Measurements from ENCODE around the gene PGR.

PGR gene

DNA sequence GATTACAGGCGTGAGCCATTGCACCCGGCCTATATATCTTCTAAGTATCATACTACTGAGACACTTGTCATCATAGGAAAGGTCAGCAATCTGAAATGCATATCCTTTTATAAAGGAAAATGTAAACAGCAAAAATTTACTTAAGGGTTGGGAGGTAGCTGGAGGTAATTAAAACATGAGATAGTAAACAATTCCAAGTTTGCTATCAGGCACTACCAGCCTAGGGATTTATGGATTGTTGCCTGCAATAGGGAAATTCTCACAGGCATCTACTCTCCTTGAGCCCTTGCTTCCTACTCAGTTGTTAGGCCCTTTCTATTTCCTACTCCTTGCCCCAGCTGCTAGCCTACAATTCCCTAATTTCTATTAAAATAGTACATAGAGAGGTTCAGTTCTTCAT, 16.1 kb downstream of the PGR start:
- H3K27me3 Mint-ChIP-seq, result no peaks in the 10 kb centered on the region
- H3K36me3 Mint-ChIP-seq (ENCODE audit: insufficient read depth), result no peaks in the 10 kb centered on the region
- no peak overlapping the region for H3K27ac Mint-ChIP-seq
- no peak for ATAC-seq (replicated peaks)
- H3K4me3 Mint-ChIP-seq, result no peak overlapping the region
- DNase-seq, result no peak
- H3K9me3 Mint-ChIP-seq, result peaks cover 6 to 25% of the 10 kb centered on the region in 2 donors
- no peaks in the 10 kb centered on the region for H3K4me1 Mint-ChIP-seq (ENCODE audit: low read depth in 2 of 2)

GRCh38 chr11:101104716-101105115, 24.9 kb downstream of the PGR start:
- Mint-ChIP-seq H3K36me3 (ENCODE audit: insufficient read depth) (no peaks in the 10 kb centered on the region), H3K27ac (no peak overlapping the region), H3K4me3 (no peak overlapping the region), H3K9me3 (peaks cover 6 to 9% of the 10 kb centered on the region in 2 donors), H3K4me1 (ENCODE audit: low read depth in 2 of 2) (no peaks in the 10 kb centered on the region), H3K27me3 (no peaks in the 10 kb centered on the region)
- ATAC-seq (replicated peaks), result no peak
- no peak for DNase-seq

- Mint-ChIP-seq H3K4me3 (no peak overlapping the region), H3K4me1 (ENCODE audit: low read depth in 2 of 2) (no peaks in the 10 kb centered on the region), H3K36me3 (ENCODE audit: insufficient read depth) (no peaks in the 10 kb centered on the region), H3K9me3 (peaks cover 6 to 9% of the 10 kb centered on the region in 2 donors), H3K27ac (no peak overlapping the region), H3K27me3 (no peaks in the 10 kb centered on the region)
- no peak for ATAC-seq (replicated peaks)
- DNase-seq, result no peak
Observed at GRCh38 chr11:101103433-101103832, 26.2 kb downstream of the PGR start.

- Mint-ChIP-seq H3K36me3 (ENCODE audit: insufficient read depth) (no peaks in the 10 kb centered on the region), H3K27me3 (no peaks in the 10 kb centered on the region), H3K9me3 (peaks cover 7 to 9% of the 10 kb centered on the region in 2 donors), H3K27ac (no peak overlapping the region), H3K4me1 (ENCODE audit: low read depth in 2 of 2) (no peaks in the 10 kb centered on the region), H3K4me3 (no peak overlapping the region)
- DNase-seq, result no peak
- ATAC-seq (replicated peaks), result no peak
Observed at GRCh38 chr11:101100601-101101000, 29.0 kb downstream of the PGR start.

- H3K27me3 Mint-ChIP-seq, result no peaks in the 10 kb centered on the region
- DNase-seq (no peak), ATAC-seq (replicated peaks) (no peak)
- no peak overlapping the region for H3K27ac Mint-ChIP-seq
- H3K36me3 Mint-ChIP-seq (ENCODE audit: insufficient read depth), result no peaks in the 10 kb centered on the region
- no peak overlapping the region for H3K4me3 Mint-ChIP-seq
- H3K4me1 Mint-ChIP-seq (ENCODE audit: low read depth in 2 of 2), result no peaks in the 10 kb centered on the region
- peaks cover 9 to 10% of the 10 kb centered on the region in 2 donors for H3K9me3 Mint-ChIP-seq
Observed at GRCh38 chr11:101096036-101096704, 33.4 kb downstream of the PGR start.

GRCh38 chr11:101091781-101092180, 37.8 kb downstream of the PGR start:
- Mint-ChIP-seq H3K4me3 (no peak overlapping the region), H3K27ac (no peak overlapping the region), H3K9me3 (peaks cover 12 to 16% of the 10 kb centered on the region in 2 donors), H3K4me1 (ENCODE audit: low read depth in 2 of 2) (no peaks in the 10 kb centered on the region), H3K27me3 (no peaks in the 10 kb centered on the region), H3K36me3 (ENCODE audit: insufficient read depth) (no peaks in the 10 kb centered on the region)
- DNase-seq, result no peak
- ATAC-seq (replicated peaks), result no peak

GRCh38 chr11:101090679-101091270, 38.8 kb downstream of the PGR start:
- H3K4me3 Mint-ChIP-seq, result no peak overlapping the region
- no peaks in the 10 kb centered on the region for H3K36me3 Mint-ChIP-seq (ENCODE audit: insufficient read depth)

DNA sequence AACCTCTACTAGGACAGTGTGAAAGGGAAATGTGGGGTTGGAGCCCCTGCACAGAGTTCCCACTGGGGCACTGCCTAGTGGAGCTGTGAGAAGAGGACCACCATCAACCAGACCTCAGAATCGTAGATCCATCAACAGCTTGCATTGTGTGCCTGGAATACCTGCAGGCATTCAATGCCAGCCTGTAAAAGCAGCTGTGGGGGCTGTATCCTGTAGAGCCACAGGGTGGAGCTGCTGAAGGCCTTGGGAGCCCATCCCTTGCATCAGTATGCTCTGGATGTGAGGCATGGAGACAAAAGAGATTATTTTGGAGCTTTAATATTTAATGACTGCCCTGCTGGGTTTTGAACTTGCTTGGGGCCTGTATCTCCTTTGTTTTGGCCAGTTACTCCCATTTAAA, 46.3 kb downstream of the PGR start:
- ATAC-seq (replicated peaks), result no peak
- no peak for DNase-seq
- Mint-ChIP-seq H3K9me3 (peaks cover 7 to 27% of the 10 kb centered on the region in 2 donors), H3K4me3 (no peak overlapping the region), H3K27me3 (no peaks in the 10 kb centered on the region), H3K36me3 (ENCODE audit: insufficient read depth) (no peaks in the 10 kb centered on the region), H3K4me1 (ENCODE audit: low read depth in 2 of 2) (no peaks in the 10 kb centered on the region), H3K27ac (no peak overlapping the region)

More at GRCh38 chr11:101090679-101091270, 38.8 kb downstream of the PGR start:
- ATAC-seq (replicated peaks), result no peak
- Mint-ChIP-seq H3K4me1 (ENCODE audit: low read depth in 2 of 2) (no peaks in the 10 kb centered on the region), H3K9me3 (peaks cover 11 to 19% of the 10 kb centered on the region in 2 donors), H3K27me3 (no peaks in the 10 kb centered on the region), H3K27ac (no peak overlapping the region)
- DNase-seq, result no peak

- H3K27ac Mint-ChIP-seq, result no peak overlapping the region
- no peaks in the 10 kb centered on the region for H3K36me3 Mint-ChIP-seq (ENCODE audit: insufficient read depth)
- ATAC-seq (replicated peaks), result no peak
- peaks cover 7 to 27% of the 10 kb centered on the region in 2 donors for H3K9me3 Mint-ChIP-seq
- no peaks in the 10 kb centered on the region for H3K27me3 Mint-ChIP-seq
- no peak overlapping the region for H3K4me3 Mint-ChIP-seq
- H3K4me1 Mint-ChIP-seq (ENCODE audit: low read depth in 2 of 2), result no peaks in the 10 kb centered on the region
- DNase-seq, result no peak
Observed at GRCh38 chr11:101082813-101083212, 46.8 kb downstream of the PGR start.

DNA sequence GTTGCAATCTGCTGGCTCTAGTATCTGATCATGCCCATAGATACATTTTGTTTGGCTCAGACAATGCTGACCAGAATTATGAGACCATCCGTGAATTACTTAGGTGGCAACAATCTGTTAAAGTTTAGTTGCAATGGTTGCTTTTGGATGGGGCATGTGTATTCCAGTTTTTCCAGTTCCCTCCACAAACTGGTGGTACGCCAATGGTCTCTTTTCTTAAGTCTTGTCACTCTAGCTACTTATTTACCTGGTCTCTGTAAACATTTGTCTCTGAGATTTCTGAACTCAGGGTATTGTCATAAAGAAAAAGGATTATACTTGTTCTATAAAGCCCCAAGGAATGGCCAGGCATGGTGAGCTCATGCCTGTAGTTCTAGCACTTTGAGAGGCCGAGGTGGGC, 65.9 kb downstream of the PGR start:
- H3K4me3 Mint-ChIP-seq, result no peak overlapping the region
- H3K36me3 Mint-ChIP-seq (ENCODE audit: insufficient read depth), result no peaks in the 10 kb centered on the region
- H3K4me1 Mint-ChIP-seq (ENCODE audit: low read depth in 2 of 2), result no peaks in the 10 kb centered on the region
- ATAC-seq (replicated peaks) (no peak), DNase-seq (no peak)
- H3K27me3 Mint-ChIP-seq, result no peaks in the 10 kb centered on the region
- peaks cover 7 to 8% of the 10 kb centered on the region in 2 donors for H3K9me3 Mint-ChIP-seq
- no peak overlapping the region for H3K27ac Mint-ChIP-seq

DNA sequence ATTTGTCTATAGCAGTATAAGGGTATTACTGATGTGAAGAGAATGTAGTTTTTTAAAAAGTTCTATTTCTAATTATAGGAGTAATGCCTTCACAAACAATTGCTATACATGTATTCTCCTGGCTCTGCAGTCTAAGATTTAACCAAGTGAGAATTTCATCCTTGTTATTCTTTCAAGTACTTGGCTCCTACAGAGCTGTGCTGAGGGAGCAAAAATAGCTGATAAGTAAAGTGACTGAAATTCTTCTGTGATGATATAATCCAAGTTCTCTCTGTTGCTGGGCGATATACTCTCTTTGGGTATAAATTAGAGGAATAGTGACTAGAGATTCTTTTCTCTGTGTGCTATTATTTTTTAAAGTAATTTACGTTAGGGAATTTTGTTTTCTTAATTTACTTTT, 68.0 kb downstream of the PGR start:
- DNase-seq (no peak), ATAC-seq (replicated peaks) (no peak)
- Mint-ChIP-seq H3K27me3 (no peaks in the 10 kb centered on the region), H3K4me1 (ENCODE audit: low read depth in 2 of 2) (no peaks in the 10 kb centered on the region), H3K9me3 (peaks cover 8 to 19% of the 10 kb centered on the region in 2 donors), H3K4me3 (no peak overlapping the region), H3K36me3 (ENCODE audit: insufficient read depth) (no peaks in the 10 kb centered on the region), H3K27ac (no peak overlapping the region)

GRCh38 chr11:101059331-101059730, 70.3 kb downstream of the PGR start:
- peaks cover 8 to 19% of the 10 kb centered on the region in 2 donors for H3K9me3 Mint-ChIP-seq
- H3K36me3 Mint-ChIP-seq (ENCODE audit: insufficient read depth), result no peaks in the 10 kb centered on the region
- H3K4me1 Mint-ChIP-seq (ENCODE audit: low read depth in 2 of 2), result no peaks in the 10 kb centered on the region
- H3K27me3 Mint-ChIP-seq, result no peaks in the 10 kb centered on the region
- no peak for DNase-seq
- no peak overlapping the region for H3K27ac Mint-ChIP-seq
- H3K4me3 Mint-ChIP-seq, result no peak overlapping the region
- ATAC-seq (replicated peaks), result no peak

- no peaks in the 10 kb centered on the region for H3K36me3 Mint-ChIP-seq (ENCODE audit: insufficient read depth)
- H3K9me3 Mint-ChIP-seq, result peaks cover 4 to 19% of the 10 kb centered on the region in 2 donors
- H3K27ac Mint-ChIP-seq, result no peak overlapping the region
- no peaks in the 10 kb centered on the region for H3K4me1 Mint-ChIP-seq (ENCODE audit: low read depth in 2 of 2)
- H3K4me3 Mint-ChIP-seq, result no peak overlapping the region
- DNase-seq, result no peak
- no peak for ATAC-seq (replicated peaks)
- no peaks in the 10 kb centered on the region for H3K27me3 Mint-ChIP-seq
Observed at GRCh38 chr11:101053492-101053891, 76.1 kb downstream of the PGR start.

DNA sequence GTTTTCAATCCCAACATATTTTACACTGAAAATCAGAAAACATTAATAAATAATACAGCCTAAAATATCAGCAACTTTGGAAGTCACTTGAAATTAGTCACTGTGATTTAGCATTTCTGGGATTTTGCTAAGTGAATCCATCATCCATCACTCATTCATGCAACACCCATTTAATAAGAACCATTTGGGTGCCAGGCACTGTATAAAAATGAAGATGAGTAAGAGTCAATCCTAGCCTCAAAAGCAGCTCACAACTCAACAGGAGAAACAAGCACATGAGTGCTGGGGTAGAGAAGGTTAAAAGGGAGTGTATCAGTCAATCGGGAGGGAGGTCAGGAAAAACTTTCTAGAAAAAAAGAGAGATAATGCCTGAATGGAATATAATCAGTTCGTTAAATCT, 77.9 kb downstream of the PGR start:
- peaks cover 4 to 15% of the 10 kb centered on the region in 2 donors for H3K9me3 Mint-ChIP-seq
- H3K27ac Mint-ChIP-seq, result no peak overlapping the region
- ATAC-seq (replicated peaks) (no peak), DNase-seq (no peak)
- no peak overlapping the region for H3K4me3 Mint-ChIP-seq
- no peaks in the 10 kb centered on the region for H3K27me3 Mint-ChIP-seq
- H3K36me3 Mint-ChIP-seq (ENCODE audit: insufficient read depth), result no peaks in the 10 kb centered on the region
- no peaks in the 10 kb centered on the region for H3K4me1 Mint-ChIP-seq (ENCODE audit: low read depth in 2 of 2)
